ENCODE results near the gene SIGLEC9. TPM values are rescaled to one million over a fixed set of nuclear protein-coding genes. Genes with fewer than 3 reads are reported as not detected.

Gene SIGLEC9
- total and polyA plus RNA-seq, 10 of the 15 experiments (the other 5 are each of a cell fraction or from before 2014, with no cell fraction given) = 0.10 TPM; not detected in 9

DNA sequence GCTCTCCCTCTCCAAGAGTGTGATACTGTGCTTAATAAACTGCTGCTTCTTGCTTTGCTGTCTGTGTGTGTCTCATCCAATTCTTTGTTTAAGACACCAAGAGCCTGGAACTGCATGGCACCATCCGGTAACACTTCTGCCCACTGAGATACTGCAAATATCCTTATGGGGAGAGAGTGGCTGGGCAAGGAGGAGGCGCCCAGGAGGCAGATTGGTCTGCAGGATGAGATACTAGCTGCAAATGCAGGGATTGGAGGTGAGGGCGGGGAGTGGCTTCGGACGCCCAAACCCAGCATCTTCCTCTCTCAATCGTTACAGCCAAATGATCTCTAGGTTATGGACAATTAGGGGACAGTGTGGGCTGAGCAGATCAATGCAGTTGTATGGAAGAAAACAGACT, 15.7 kb downstream of the SIGLEC9 start:
- DNase-seq (ENCODE audit: low read depth, low spot score) = no peak
- WGBS (ENCODE audit: insufficient coverage, insufficient replicate concordance, low lambda C conversion rate, missing lambda C conversion rate) = 47% methylated on average over 6 of the region's 6 CpGs
- no TSS peak for BruUV-seq (replicated peaks)
- FAIRE-seq = no peak
- Histone ChIP-seq H3K79me2 (ENCODE audit: control insufficient read depth, insufficient read depth, low read length) (no peaks in the 10 kb centered on the region), H3K36me3 (ENCODE audit: control insufficient read depth in 2 of 2, insufficient read depth in 2 of 2, low read length in 1 of 2) (no peaks in the 10 kb centered on the region), H3K9me3 (replicated peaks; ENCODE audit: control insufficient read depth, insufficient read depth, low read length) (no peaks in the 10 kb centered on the region; the same call in 2 of the 3 replicates), H3K4me1 (ENCODE audit: control insufficient read depth, insufficient read depth, low read length) (no peaks in the 10 kb centered on the region), H3K4me2 (ENCODE audit: control insufficient read depth, insufficient read depth) (no peak overlapping the region), H3K4me3 (no peak overlapping the region), H4K20me1 (ENCODE audit: control insufficient read depth, insufficient read depth) (no peaks in the 10 kb centered on the region), H3K9ac (ENCODE audit: control insufficient read depth, insufficient read depth, low read length) (no peak overlapping the region), H2AFZ (ENCODE audit: control insufficient read depth, low read depth, low read length) (no peak overlapping the region), H3K27me3 (replicated peaks in 1 of 2; ENCODE audit: control insufficient read depth in 2 of 2, insufficient read depth in 2 of 2, low read length in 1 of 2) (no peaks in the 10 kb centered on the region; a peak in 1 of 4 replicates), H3K27ac (ENCODE audit: control insufficient read depth, insufficient read depth) (no peak overlapping the region)
- ATAC-seq = no peak
- CTCF ChIA-PET = no interaction called here
- SMC1A ChIA-PET (ENCODE audit: uncharacterized antibody, unreplicated experiment) = no interaction called here
- RAD21 ChIA-PET (ENCODE audit: unreplicated experiment) = no interaction called here
- TF ChIP-seq, protein P1, sequence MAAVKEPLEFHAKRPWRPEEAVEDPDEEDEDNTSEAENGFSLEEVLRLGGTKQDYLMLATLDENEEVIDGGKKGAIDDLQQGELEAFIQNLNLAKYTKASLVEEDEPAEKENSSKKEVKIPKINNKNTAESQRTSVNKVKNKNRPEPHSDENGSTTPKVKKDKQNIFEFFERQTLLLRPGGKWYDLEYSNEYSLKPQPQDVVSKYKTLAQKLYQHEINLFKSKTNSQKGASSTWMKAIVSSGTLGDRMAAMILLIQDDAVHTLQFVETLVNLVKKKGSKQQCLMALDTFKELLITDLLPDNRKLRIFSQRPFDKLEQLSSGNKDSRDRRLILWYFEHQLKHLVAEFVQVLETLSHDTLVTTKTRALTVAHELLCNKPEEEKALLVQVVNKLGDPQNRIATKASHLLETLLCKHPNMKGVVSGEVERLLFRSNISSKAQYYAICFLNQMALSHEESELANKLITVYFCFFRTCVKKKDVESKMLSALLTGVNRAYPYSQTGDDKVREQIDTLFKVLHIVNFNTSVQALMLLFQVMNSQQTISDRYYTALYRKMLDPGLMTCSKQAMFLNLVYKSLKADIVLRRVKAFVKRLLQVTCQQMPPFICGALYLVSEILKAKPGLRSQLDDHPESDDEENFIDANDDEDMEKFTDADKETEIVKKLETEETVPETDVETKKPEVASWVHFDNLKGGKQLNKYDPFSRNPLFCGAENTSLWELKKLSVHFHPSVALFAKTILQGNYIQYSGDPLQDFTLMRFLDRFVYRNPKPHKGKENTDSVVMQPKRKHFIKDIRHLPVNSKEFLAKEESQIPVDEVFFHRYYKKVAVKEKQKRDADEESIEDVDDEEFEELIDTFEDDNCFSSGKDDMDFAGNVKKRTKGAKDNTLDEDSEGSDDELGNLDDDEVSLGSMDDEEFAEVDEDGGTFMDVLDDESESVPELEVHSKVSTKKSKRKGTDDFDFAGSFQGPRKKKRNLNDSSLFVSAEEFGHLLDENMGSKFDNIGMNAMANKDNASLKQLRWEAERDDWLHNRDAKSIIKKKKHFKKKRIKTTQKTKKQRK (IDR thresholded peaks at IDR 0.05; ENCODE audit: low read depth, low read length) = no peak
- TF ChIP-seq POLR2AphosphoS5 (IDR thresholded peaks at IDR 0.05; ENCODE audit: low read length) (no peak), FOS (IDR thresholded peaks at IDR 0.05; ENCODE audit: borderline replicate concordance, extremely low read depth, insufficient read length) (no peak), JUND (IDR thresholded peaks at IDR 0.05; ENCODE audit: low read depth, low read length) (no peak), PAX5 (IDR thresholded peaks at IDR 0.05; ENCODE audit: borderline replicate concordance, low read depth, low read length) (no peak), SIN3A (IDR thresholded peaks at IDR 0.05; ENCODE audit: low read depth, low read length) (no peak), TARDBP (IDR thresholded peaks at IDR 0.05; ENCODE audit: borderline replicate concordance) (no peak), GABPA (IDR thresholded peaks at IDR 0.05; ENCODE audit: low read depth) (no peak), HDGF (IDR thresholded peaks at IDR 0.05) (no peak), RAD21 (IDR thresholded peaks at IDR 0.05; ENCODE audit: insufficient read depth, low read depth, low read length) (no peak)
- TF ChIP-seq, protein P2, sequence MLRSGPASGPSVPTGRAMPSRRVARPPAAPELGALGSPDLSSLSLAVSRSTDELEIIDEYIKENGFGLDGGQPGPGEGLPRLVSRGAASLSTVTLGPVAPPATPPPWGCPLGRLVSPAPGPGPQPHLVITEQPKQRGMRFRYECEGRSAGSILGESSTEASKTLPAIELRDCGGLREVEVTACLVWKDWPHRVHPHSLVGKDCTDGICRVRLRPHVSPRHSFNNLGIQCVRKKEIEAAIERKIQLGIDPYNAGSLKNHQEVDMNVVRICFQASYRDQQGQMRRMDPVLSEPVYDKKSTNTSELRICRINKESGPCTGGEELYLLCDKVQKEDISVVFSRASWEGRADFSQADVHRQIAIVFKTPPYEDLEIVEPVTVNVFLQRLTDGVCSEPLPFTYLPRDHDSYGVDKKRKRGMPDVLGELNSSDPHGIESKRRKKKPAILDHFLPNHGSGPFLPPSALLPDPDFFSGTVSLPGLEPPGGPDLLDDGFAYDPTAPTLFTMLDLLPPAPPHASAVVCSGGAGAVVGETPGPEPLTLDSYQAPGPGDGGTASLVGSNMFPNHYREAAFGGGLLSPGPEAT (IDR thresholded peaks at IDR 0.05; ENCODE audit: low read depth) = no peak
- intact Hi-C loops (cut with micrococcal nuclease; ENCODE audit: unreplicated experiment) = no loop called here
- POLR2A ChIA-PET = no interaction called here
- in situ Hi-C loops (cut with MboI) = no loop called here
